Endothelial cell of umbilical vein (primary cell): ENCODE results near the gene PARP8. TPM values are rescaled to one million over a fixed set of nuclear protein-coding genes. Genes with fewer than 3 reads are reported as not detected.

Source experiments
- BruUV-seq: library from RNA; stranded (reverse); fragments of 400-500 nt; replicated peaks from 2 replicates; lab custom pipeline; 2021; lab: Mats Ljungman, UMichigan
- CTCF ChIA-PET: fragments of 300-600, 350-600 bp; sonication (Branson Sonifier 250); formaldehyde crosslinking; loops from one replicate; lab custom pipeline; 2021; ENCODE audit warnings: antibody characterized with exemption, inconsistent platforms; lab: Charles Lee
- POLR2A ChIA-PET: fragments of 300-600, 350-600 bp; sonication (Branson Sonifier 250); formaldehyde crosslinking; loops from one replicate; lab custom pipeline; 2021; ENCODE audit warnings: antibody characterized with exemption, inconsistent platforms; lab: Charles Lee
- DNase-seq: peaks from one replicate; pipeline ENCODE4 v3.0.0-alpha.2; 2011; ENCODE audit warnings: low read depth, low spot score
- FAIRE-seq: peaks from 2 replicates; lab custom pipeline; 2011; peaks lifted over from hg19 to GRCh38; lab: Jason Lieb, UNC
- H2AFZ ChIP-seq: 2 replicates; pipeline ENCODE4 v1.6.0; 2012; ENCODE audit warnings: low read depth, low read length, control low read depth, inconsistent platforms
- H3K27ac ChIP-seq: 2 replicates; pipeline ENCODE4 v1.5.1; 2011; ENCODE audit warnings: low read depth, mild to moderate bottlenecking, control low read depth, low read length, moderate library complexity; ENCODE audit not compliant: insufficient read depth
- H3K27me3 ChIP-seq, 2 experiments: 2 replicates each; pipeline versions ENCODE4 v1.6.0 to v1.6.1; 2011; ENCODE audit warnings: low read length in 2 of 2, mixed read lengths in 1 of 2; ENCODE audit not compliant: control insufficient read depth in 2 of 2, insufficient read depth in 2 of 2
- H3K36me3 ChIP-seq, 2 experiments: 2 replicates in 1 of 2; 3 replicates in 1 of 2; pipeline ENCODE4 v1.5.1; 2011; ENCODE audit warnings: low read length in 2 of 2, mild to moderate bottlenecking in 1 of 2, moderate library complexity in 1 of 2; ENCODE audit not compliant: control insufficient read depth in 2 of 2, insufficient read depth in 2 of 2; ENCODE audit errors: extremely low read depth in 1 of 2
- H3K4me1 ChIP-seq: 3 replicates; pipeline ENCODE4 v1.5.1; 2011; ENCODE audit warnings: mild to moderate bottlenecking, low read length; ENCODE audit not compliant: control insufficient read depth, insufficient read depth; ENCODE audit errors: extremely low read depth
- H3K4me2 ChIP-seq: 2 replicates; pipeline ENCODE4 v1.6.1; 2011; ENCODE audit warnings: low read length, control low read depth, mixed read lengths; ENCODE audit not compliant: insufficient read depth
- H3K4me3 ChIP-seq, 3 experiments: fragments of 200-600 bp in 1 of 3; sonication (generic), shearing (Covaris generic) in 1 of 3; replicated peaks in 1 of 3; 2 replicates each; pipeline ENCODE4 v1.5.1; 2011 to 2016; ENCODE audit warnings: control low read depth in 3 of 3, low read length in 3 of 3, mild to moderate bottlenecking in 2 of 3, inconsistent platforms in 1 of 3, low read depth in 1 of 3, moderate library complexity in 1 of 3; ENCODE audit not compliant: insufficient read depth in 1 of 3
- H3K79me2 ChIP-seq: 2 replicates; pipeline ENCODE4 v1.6.0; 2012; ENCODE audit warnings: low read length, inconsistent platforms; ENCODE audit not compliant: control insufficient read depth, insufficient read depth
- H3K9ac ChIP-seq: replicated peaks from 2 replicates; pipeline ENCODE3; 2011; ENCODE audit warnings: low read length, control low read depth; ENCODE audit not compliant: insufficient read depth; ENCODE audit errors: extremely low read depth
- H3K9me1 ChIP-seq: replicated peaks from 3 replicates; pipeline ENCODE4 v1.6.0; 2011; ENCODE audit warnings: mild to moderate bottlenecking, low read length; ENCODE audit not compliant: control insufficient read depth, insufficient read depth; ENCODE audit errors: extremely low read depth
- H3K9me3 ChIP-seq: replicated peaks from 2 replicates; pipeline ENCODE4 v1.5.1; 2012; ENCODE audit warnings: low read length, inconsistent platforms; ENCODE audit not compliant: control insufficient read depth, insufficient read depth
- H4K20me1 ChIP-seq: replicated peaks from 2 replicates; pipeline ENCODE3; 2011; ENCODE audit warnings: mild to moderate bottlenecking, low read length; ENCODE audit not compliant: control insufficient read depth, insufficient read depth; ENCODE audit errors: extremely low read depth
- CTCF ChIP-seq, 2 donors: IDR thresholded peaks; 1 replicate in 1 of 2; 2 replicates in 1 of 2; pipeline ENCODE4 v1.5.1; 2011; ENCODE audit warnings: low read length in 2 of 2, mild to moderate bottlenecking in 2 of 2, moderate library complexity in 2 of 2, control low read depth in 1 of 2, inconsistent platforms in 1 of 2, low read depth in 1 of 2; ENCODE audit not compliant: insufficient read depth in 1 of 2; ENCODE audit errors: extremely low read depth in 1 of 2
- EZH2 ChIP-seq: IDR thresholded peaks from 2 replicates; pipeline ENCODE4 v1.6.1; 2012; ENCODE audit warnings: borderline replicate concordance, low read depth, mild to moderate bottlenecking, moderate library complexity, low read length, inconsistent platforms; ENCODE audit not compliant: severe bottlenecking
- FOS ChIP-seq: IDR thresholded peaks from 2 replicates; pipeline ENCODE4 v1.6.1; 2011; ENCODE audit warnings: mild to moderate bottlenecking, low read length, moderate library complexity, borderline replicate concordance; ENCODE audit not compliant: insufficient read depth
- GATA2 ChIP-seq: IDR thresholded peaks from 2 replicates; pipeline ENCODE4 v1.7.0; 2011; ENCODE audit warnings: low read depth, mild to moderate bottlenecking, moderate library complexity, mixed read lengths, low read length; ENCODE audit not compliant: insufficient read length, insufficient read depth
- JUN ChIP-seq: IDR thresholded peaks from 2 replicates; pipeline ENCODE4 v1.6.1; 2011; ENCODE audit warnings: borderline replicate concordance, low read depth; ENCODE audit not compliant: insufficient read length, insufficient read depth
- MAX ChIP-seq: IDR thresholded peaks from 2 replicates; pipeline ENCODE4 v1.6.1; 2011; ENCODE audit not compliant: insufficient read depth, insufficient read length
- MYC ChIP-seq: IDR thresholded peaks from one replicate; pipeline ENCODE4 v1.6.1; 2011; ENCODE audit warnings: mild to moderate bottlenecking, low read depth, low read length
- POLR2A ChIP-seq: IDR thresholded peaks from 2 replicates; pipeline ENCODE4 v1.6.1; 2012; ENCODE audit warnings: low read depth, mild to moderate bottlenecking, control low read depth, low read length
- POLR2AphosphoS5 ChIP-seq: IDR thresholded peaks from 2 replicates; pipeline ENCODE4 v1.6.1; 2012; ENCODE audit warnings: low read depth, mild to moderate bottlenecking, control low read depth, low read length, moderate library complexity; ENCODE audit not compliant: insufficient read depth
- dilution Hi-C: fragments of 300-500 bp; cut with MboI; formaldehyde crosslinking; loops from one replicate; pipeline ENCODE4 v1.15.0; 2019; ENCODE audit warnings: low sequenced_read_pairs; ENCODE audit not compliant: extremely low pct_ligation_motif_present
- intact Hi-C: fragments of 100-400 bp; cut with micrococcal nuclease; formaldehyde crosslinking; loops from one replicate; pipeline ENCODE4 v1.10.0; 2022
- polyA plus RNA-seq, 4 experiments: library from polyadenylated mRNA; depleted of rRNA in 3 of 4; stranded (reverse) in 3 of 4; unstranded in 1 of 4; fragments of >200 nt; gene quantifications; 2 replicates each; pipeline versions ENCODE4 v1.2.1 to v1.2.3, GENCODE V29; 2011 to 2012; ENCODE audit warnings: missing spikeins in 1 of 4
- total RNA-seq: library from RNA; stranded (reverse); gene quantifications from 2 replicates; pipeline ENCODE4 v1.2.3, GENCODE V29; 2021

PARP8 gene
- total and polyA plus RNA-seq, 2 donors (not counting 3 experiments of a cell fraction or from before 2014, with no cell fraction given), result 0.03 to 0.60 TPM

DNA sequence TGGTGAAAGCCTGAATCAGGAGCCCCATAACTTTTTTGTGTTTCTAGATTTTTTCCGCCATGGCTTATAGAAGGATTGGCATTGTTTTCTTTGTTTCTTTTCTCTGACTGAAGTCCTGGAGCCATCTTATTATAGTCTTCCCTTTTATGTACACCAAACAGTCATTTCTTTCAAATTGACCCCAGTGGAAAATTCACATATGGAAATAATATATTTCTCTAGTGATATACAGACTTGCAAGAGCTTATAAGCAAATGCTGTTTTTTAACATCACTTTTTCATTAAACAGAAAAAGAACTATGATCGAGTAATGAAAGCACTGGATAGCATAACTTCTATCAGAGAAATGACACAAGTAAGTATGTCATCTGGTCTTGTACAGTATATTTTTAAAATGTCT lies 155.6 kb downstream of the PARP8 start:
- Histone ChIP-seq H3K4me1 (no peaks in the 10 kb centered on the region), H3K36me3 (no peaks in the 10 kb centered on the region), H3K9me1 (no peaks in the 10 kb centered on the region), H3K9ac (no peak overlapping the region), H4K20me1 (no peaks in the 10 kb centered on the region), H3K4me2 (no peak overlapping the region), H3K79me2 (no peaks in the 10 kb centered on the region), H3K9me3 (no peaks in the 10 kb centered on the region), H3K27me3 (no peaks in the 10 kb centered on the region), H3K4me3 (no peak overlapping the region), H2AFZ (no peak overlapping the region), H3K27ac (no peak overlapping the region)
- dilution Hi-C loops (no loop called here), intact Hi-C loops (no loop called here)
- no peak for FAIRE-seq
- BruUV-seq, result no TSS peak
- TF ChIP-seq FOS, result no peak
- no peak for TF ChIP-seq POLR2A
- TF ChIP-seq MYC, result no peak
- no peak for TF ChIP-seq MAX
- TF ChIP-seq CTCF (IDR thresholded peaks at IDR 0.05; ENCODE audit: extremely low read depth in 1 of 2, insufficient read depth in 1 of 2, low read depth in 1 of 2, low read length in 2 of 2), result no peak
- TF ChIP-seq POLR2AphosphoS5, result no peak
- no peak for TF ChIP-seq JUN
- no peak for TF ChIP-seq EZH2
- no peak for TF ChIP-seq GATA2
- CTCF ChIA-PET, result interaction anchor here (0.9 kb wide), 1 partner anchor 25 kb away, joined by 3 read pairs; no protein-coding TSS in a partner anchor
- no peak for DNase-seq
- POLR2A ChIA-PET, result no interaction called here
